Inferior parietal cortex (tissue), 1 donor: Measurements from ENCODE around the gene KCNIP2.
A peak's percentile ranks its signal among the peaks of the same experiment; 100 is the strongest.

Experiments used
- DNase-seq: peaks from one replicate; pipeline ENCODE4 v3.0.0-alpha.2; 2016; ENCODE audit errors: extremely low spot score

Gene KCNIP2

GRCh38 chr10:101783736-101784118 lies 59.9 kb downstream of the KCNIP2 start:
- no peak for DNase-seq

- peak; percentile 73 for DNase-seq
Measured at GRCh38 chr10:101782811-101783735, 60.5 kb downstream of the KCNIP2 start, which contains the start of gene NPM3. NPM3 (minus strand) TSS chr10:101783446; CDS start chr10:101783390, 56 bp downstream.

- no peak for DNase-seq
Measured at GRCh38 chr10:101781984-101782810, 61.4 kb downstream of the KCNIP2 start.

GRCh38 chr10:101781655-101781983 lies 62.0 kb downstream of the KCNIP2 start:
- no peak for DNase-seq

GRCh38 chr10:101780818-101781654 lies 62.6 kb downstream of the KCNIP2 start:
- peak; percentile 66 for DNase-seq

- no peak for DNase-seq
Measured at GRCh38 chr10:101780187-101780817, 63.3 kb downstream of the KCNIP2 start.

- peak; percentile 72 for DNase-seq
Measured at GRCh38 chr10:101779544-101780186, 63.9 kb downstream of the KCNIP2 start.

- no peak for DNase-seq
Measured at GRCh38 chr10:101778781-101779543, 64.6 kb downstream of the KCNIP2 start.

- DNase-seq = no peak
Measured at GRCh38 chr10:101778151-101778780, 65.3 kb downstream of the KCNIP2 start.

- no peak for DNase-seq
Measured at GRCh38 chr10:101777619-101778145, 65.9 kb downstream of the KCNIP2 start.

GRCh38 chr10:101776161-101776817 lies 67.3 kb downstream of the KCNIP2 start:
- no peak for DNase-seq
